Common myeloid progenitor, CD34-positive (primary cell): ENCODE data around the gene CLTCL1.
A peak's percentile ranks its signal among the peaks of the same experiment; 100 is the strongest.

Source experiments
- CTCF ChIA-PET: fragments of 350-600 bp; sonication (Branson Sonifier 250); formaldehyde crosslinking; loops from one replicate; lab custom pipeline; 2021; ENCODE audit warnings: antibody characterized with exemption; lab: Charles Lee
- POLR2A ChIA-PET: fragments of 350-600 bp; sonication (Branson Sonifier 250); formaldehyde crosslinking; loops from one replicate; lab custom pipeline; 2021; ENCODE audit warnings: antibody characterized with exemption; lab: Charles Lee
- DNase-seq, 3 donors: peaks; one replicate each; pipeline versions ENCODE4 v3.0.0 to v3.0.0-alpha.2; 2013
- H3K27ac ChIP-seq, 2 experiments: 1 replicate in 1 of 2; 2 replicates in 1 of 2; pipeline ENCODE4 v1.7.0; 2013; ENCODE audit warnings: inconsistent platforms in 2 of 2, low read length in 2 of 2, mild to moderate bottlenecking in 2 of 2, low read depth in 1 of 2, moderate library complexity in 1 of 2; ENCODE audit not compliant: severe bottlenecking in 2 of 2, insufficient read depth in 1 of 2, poor library complexity in 1 of 2
- H3K27me3 ChIP-seq, 5 experiments: replicated peaks in 2 of 5; 1 replicate in 3 of 5; 2 replicates in 2 of 5; pipeline versions ENCODE4 v1.6.1 to v1.7.0; 2013; ENCODE audit warnings: low read length in 4 of 5, mild to moderate bottlenecking in 2 of 5, moderate library complexity in 2 of 5, inconsistent platforms in 1 of 5; ENCODE audit not compliant: insufficient read depth in 5 of 5, control insufficient read depth in 4 of 5
- H3K36me3 ChIP-seq, 4 experiments: 1 replicate in 2 of 4; 2 replicates in 2 of 4; pipeline versions ENCODE4 v1.6.1 to v1.7.0; 2013; ENCODE audit warnings: low read length in 3 of 4, control low read depth in 1 of 4, mild to moderate bottlenecking in 1 of 4; ENCODE audit not compliant: control insufficient read depth in 4 of 4, insufficient read depth in 4 of 4
- H3K4me1 ChIP-seq, 4 experiments: 1 replicate in 3 of 4; 2 replicates in 1 of 4; pipeline versions ENCODE4 v1.6.1 to v1.7.1; 2013; ENCODE audit warnings: low read length in 3 of 4, mild to moderate bottlenecking in 3 of 4, control low read depth in 1 of 4, inconsistent platforms in 1 of 4, moderate library complexity in 1 of 4; ENCODE audit not compliant: control insufficient read depth in 4 of 4, insufficient read depth in 4 of 4; ENCODE audit errors: control extremely low read depth in 1 of 4
- H3K4me3 ChIP-seq, 7 experiments: 1 replicate in 4 of 7; 2 replicates in 3 of 7; pipeline versions ENCODE4 v1.5.1 to v1.7.0; 2013; ENCODE audit warnings: mild to moderate bottlenecking in 7 of 7, low read length in 6 of 7, moderate library complexity in 6 of 7, inconsistent platforms in 2 of 7, low read depth in 2 of 7, control low read depth in 1 of 7; ENCODE audit not compliant: insufficient read depth in 4 of 7, control insufficient read depth in 1 of 7; ENCODE audit errors: extremely low read depth in 1 of 7
- H3K9me3 ChIP-seq, 5 experiments: 1 replicate in 4 of 5; 2 replicates in 1 of 5; pipeline versions ENCODE4 v1.6.1 to v1.7.1; 2013; ENCODE audit warnings: low read length in 4 of 5, mild to moderate bottlenecking in 2 of 5, inconsistent platforms in 1 of 5, low read depth in 1 of 5, moderate library complexity in 1 of 5; ENCODE audit not compliant: control insufficient read depth in 4 of 5, insufficient read depth in 2 of 5; ENCODE audit errors: control extremely low read depth in 1 of 5
- WGBS: methylation state at CpG from one replicate; pipeline ENCODE4 v1.1.5; 2013; ENCODE audit not compliant: insufficient coverage; 5-methylcytosine and 5-hydroxymethylcytosine counted together

Gene CLTCL1

GRCh38 chr22:19172213-19173046 lies 119.1 kb downstream of the CLTCL1 start:
- DNase-seq = no peak
- H3K36me3 ChIP-seq = peaks cover 0 to 25% (median 5%) of the 10 kb centered on the region in 4 experiments
- peak overlapping the region; percentile 78 to 96 (median 91) for H3K4me3 ChIP-seq
- WGBS = 46% methylated on average over 11 of the region's 13 CpGs
- H3K9me3 ChIP-seq = no peaks in the 10 kb centered on the region
- H3K27ac ChIP-seq = peak overlapping the region; percentile 61 to 93
- POLR2A ChIA-PET = no interaction called here
- H3K4me1 ChIP-seq = peaks cover 6 to 60% (median 52%) of the 10 kb centered on the region in 4 experiments
- H3K27me3 ChIP-seq = peaks cover 0 to 38% (median 27%) of the 10 kb centered on the region in 5 experiments
- CTCF ChIA-PET = interaction anchor here (1.1 to 1.7 kb wide), 3 partner anchors 24 to 38 kb away, joined by 3 to 4 read pairs (median 3); partner anchors contain the start of gene ESS2

GRCh38 chr22:19169947-19170318 lies 121.6 kb downstream of the CLTCL1 start:
- H3K36me3 ChIP-seq = peaks cover 0 to 4% (median 2%) of the 10 kb centered on the region in 4 experiments
- H3K4me1 ChIP-seq = peaks cover 6 to 45% (median 43%) of the 10 kb centered on the region in 4 experiments
- ChIA-PET POLR2A (no interaction called here), CTCF (interaction anchor here (1.5 to 1.9 kb wide), 2 partner anchors 19 to 25 kb away, joined by 4 to 6 read pairs; partner anchors contain the start of gene ESS2)
- no peak overlapping the region for H3K27ac ChIP-seq
- peaks cover 0 to 52% (median 29%) of the 10 kb centered on the region in 5 experiments for H3K27me3 ChIP-seq
- no peaks in the 10 kb centered on the region for H3K9me3 ChIP-seq
- DNase-seq = no peak
- WGBS = 77% methylated on average over 7 of the region's 7 CpGs
- H3K4me3 ChIP-seq = peak overlapping the region in 3 of 7 experiments; percentile 50 to 58 (median 56)

- DNase-seq = no peak
- POLR2A ChIA-PET = no interaction called here
- H3K27me3 ChIP-seq = peaks cover 0 to 52% (median 29%) of the 10 kb centered on the region in 5 experiments
- H3K27ac ChIP-seq = no peak overlapping the region
- CTCF ChIA-PET = interaction anchor here (1.0 to 1.9 kb wide), 4 partner anchors 10 to 36 kb away, joined by 4 to 6 read pairs (median 5); partner anchors contain the start of genes ESS2 and SLC25A1
- WGBS = 6% methylated on average over 53 of the region's 58 CpGs
- H3K4me3 ChIP-seq = peak overlapping the region in 3 of 7 experiments; percentile 50 to 58 (median 56)
- peaks cover 0 to 4% (median 2%) of the 10 kb centered on the region in 4 experiments for H3K36me3 ChIP-seq
- no peaks in the 10 kb centered on the region for H3K9me3 ChIP-seq
- H3K4me1 ChIP-seq = peaks cover 4 to 39% (median 37%) of the 10 kb centered on the region in 4 experiments
Measured at GRCh38 chr22:19169002-19169946, 122.2 kb downstream of the CLTCL1 start.

GRCh38 chr22:19168088-19168890 lies 123.2 kb downstream of the CLTCL1 start:
- Histone ChIP-seq H3K27me3 (peaks cover 0 to 52% (median 29%) of the 10 kb centered on the region in 5 experiments), H3K4me1 (peaks cover 4 to 29% (median 27%) of the 10 kb centered on the region in 4 experiments), H3K27ac (no peak overlapping the region), H3K36me3 (peaks cover 0 to 2% (median 0%) of the 10 kb centered on the region in 4 experiments), H3K9me3 (no peaks in the 10 kb centered on the region), H3K4me3 (no peak overlapping the region)
- POLR2A ChIA-PET = no interaction called here
- CTCF ChIA-PET = interaction anchor here (1.0 to 1.6 kb wide), 4 partner anchors 11 to 35 kb away, joined by 3 to 5 read pairs (median 4); partner anchors contain the start of gene SLC25A1
- DNase-seq = no peak
- WGBS = 76% methylated on average over 17 of the region's 17 CpGs

- H3K36me3 ChIP-seq = no peaks in the 10 kb centered on the region
- H3K27me3 ChIP-seq = peaks cover 0 to 54% (median 29%) of the 10 kb centered on the region in 5 experiments
- no peak overlapping the region for H3K4me3 ChIP-seq
- POLR2A ChIA-PET = no interaction called here
- DNase-seq = no peak
- CTCF ChIA-PET = interaction anchor here (1.0 to 1.6 kb wide), 2 partner anchors 12 to 15 kb away, joined by 3 to 5 read pairs; partner anchors contain the start of gene SLC25A1
- no peak overlapping the region for H3K27ac ChIP-seq
- no peaks in the 10 kb centered on the region for H3K9me3 ChIP-seq
- WGBS = 84% methylated on average over 12 of the region's 13 CpGs
- H3K4me1 ChIP-seq = peaks cover 0 to 19% (median 17%) of the 10 kb centered on the region in 4 experiments
Measured at GRCh38 chr22:19167106-19167869, 124.2 kb downstream of the CLTCL1 start.
